Measurements from ENCODE around the gene DNM3. TPM values are rescaled to one million over a fixed set of nuclear protein-coding genes. Genes with fewer than 3 reads are reported as not detected.

Gene DNM3
- total RNA-seq, 1 experiment from 2014 or later: 2.7 TPM

DNA sequence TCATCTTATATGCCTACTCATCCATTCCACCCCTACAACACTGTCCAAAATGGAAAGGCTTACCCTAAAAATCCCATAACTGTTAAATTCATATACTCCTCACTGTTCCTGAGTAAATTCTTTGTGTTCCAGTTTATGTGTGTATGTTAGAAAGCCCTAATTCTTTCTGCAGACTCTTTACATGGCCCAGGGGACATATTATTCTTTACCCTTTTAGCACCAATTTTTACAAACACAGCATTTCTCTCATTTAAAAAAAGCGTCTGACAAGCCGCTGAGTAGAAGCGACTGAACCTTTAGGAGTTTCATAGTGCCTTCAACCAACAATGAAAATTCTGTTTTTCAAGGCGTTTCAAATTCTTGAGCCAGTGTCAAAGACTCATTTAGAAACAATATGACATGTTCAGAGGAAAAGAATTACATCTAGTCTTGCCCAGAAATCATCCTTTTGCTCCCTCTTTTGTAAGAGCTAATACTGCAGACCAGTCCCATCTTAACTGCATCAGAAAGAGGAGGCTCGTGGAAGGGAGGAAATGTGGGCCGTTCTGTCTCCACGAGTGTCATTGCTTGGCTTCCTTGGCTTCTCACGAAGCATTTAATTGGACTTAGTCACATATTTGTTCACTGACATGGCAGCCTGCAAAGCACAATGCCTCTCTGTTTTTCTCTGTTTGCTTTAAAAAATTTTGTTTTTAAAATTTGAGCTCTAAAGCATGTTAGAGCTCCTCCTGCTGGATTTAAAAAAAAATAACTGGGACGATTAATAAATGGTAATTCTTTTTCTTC is 557.9 kb downstream of the DNM3 start:
- no peak overlapping the region for H3T11ph ChIP-seq (ENCODE audit: low read length)
- Mint-ChIP-seq H3K27me3 (ENCODE audit: low read depth) (no peaks in the 10 kb centered on the region), H3K4me3 (no peak overlapping the region), H3K36me3 (ENCODE audit: insufficient read depth in 1 of 3, low read depth in 3 of 3) (no peaks in the 10 kb centered on the region), H3K4me1 (peaks cover 28 to 32% of the 10 kb centered on the region in 2 experiments), H3K27ac (peak overlapping the region in 2 of 3 experiments; percentile 69 to 76; a peak in 3 of 7 replicates), H3K9me3 (no peaks in the 10 kb centered on the region)
- H4K91ac ChIP-seq (ENCODE audit: insufficient read length, low read depth, low read length): no peak overlapping the region
- no peak overlapping the region for H4K5ac ChIP-seq (ENCODE audit: insufficient read length, low read depth, low read length)
- H3K79me1 ChIP-seq (ENCODE audit: insufficient read depth, low read depth, low read length, poor library complexity, severe bottlenecking): no peaks in the 10 kb centered on the region
- no peak overlapping the region for H2BK20ac ChIP-seq (ENCODE audit: low read depth, low read length, poor library complexity, severe bottlenecking)
- H3K18ac ChIP-seq (ENCODE audit: insufficient read length, low read depth, low read length): no peak overlapping the region
- H2BK5ac ChIP-seq (ENCODE audit: insufficient read length, low read length): no peak overlapping the region
- H3K14ac ChIP-seq (ENCODE audit: insufficient read depth, low read length): no peak overlapping the region
- no peaks in the 10 kb centered on the region for H3K23me2 ChIP-seq (ENCODE audit: insufficient read length, low read depth, low read length, poor library complexity, severe bottlenecking)
- H3K23ac ChIP-seq (ENCODE audit: insufficient read length, low read depth, low read length): no peak overlapping the region
- H3K56ac ChIP-seq (ENCODE audit: insufficient read length, low read depth, low read length): no peak overlapping the region
- H2AK5ac ChIP-seq (ENCODE audit: insufficient read length, low read length): no peak overlapping the region
- no peak for DNase-seq
- no peak overlapping the region for H2AFZ ChIP-seq (ENCODE audit: low read length)
- no peaks in the 10 kb centered on the region for H3K27me3 ChIP-seq (ENCODE audit: insufficient read depth, low read length)
- no peak overlapping the region for H4K8ac ChIP-seq (replicated peaks; ENCODE audit: insufficient read length, low read depth, low read length)
- H2BK12ac ChIP-seq (ENCODE audit: insufficient read length, low read depth, low read length): no peak overlapping the region
- H4K20me1 ChIP-seq (ENCODE audit: control insufficient read depth, insufficient read depth, insufficient read length): no peaks in the 10 kb centered on the region
- WGBS (ENCODE audit: extremely low coverage, insufficient read length, low lambda C conversion rate): no CpG with 5 or more reads among the region's 9 CpGs
- H2BK120ac ChIP-seq (ENCODE audit: low read depth, low read length, poor library complexity, severe bottlenecking): no peak overlapping the region
- H3K9me3 ChIP-seq (ENCODE audit: control insufficient read depth, low read depth, low read length): no peaks in the 10 kb centered on the region
- no peak overlapping the region for H2BK15ac ChIP-seq (ENCODE audit: low read depth, low read length)
- no peaks in the 10 kb centered on the region for H3K79me2 ChIP-seq (ENCODE audit: insufficient read depth, low read length)
- no peak overlapping the region for H3K27ac ChIP-seq (ENCODE audit: insufficient read length, low read depth, low read length)
- H3K4ac ChIP-seq (ENCODE audit: low read depth, low read length): no peak overlapping the region
- no peak overlapping the region for H3K4me2 ChIP-seq (ENCODE audit: insufficient read depth, insufficient read length, low read length)
- TF ChIP-seq, protein P1, sequence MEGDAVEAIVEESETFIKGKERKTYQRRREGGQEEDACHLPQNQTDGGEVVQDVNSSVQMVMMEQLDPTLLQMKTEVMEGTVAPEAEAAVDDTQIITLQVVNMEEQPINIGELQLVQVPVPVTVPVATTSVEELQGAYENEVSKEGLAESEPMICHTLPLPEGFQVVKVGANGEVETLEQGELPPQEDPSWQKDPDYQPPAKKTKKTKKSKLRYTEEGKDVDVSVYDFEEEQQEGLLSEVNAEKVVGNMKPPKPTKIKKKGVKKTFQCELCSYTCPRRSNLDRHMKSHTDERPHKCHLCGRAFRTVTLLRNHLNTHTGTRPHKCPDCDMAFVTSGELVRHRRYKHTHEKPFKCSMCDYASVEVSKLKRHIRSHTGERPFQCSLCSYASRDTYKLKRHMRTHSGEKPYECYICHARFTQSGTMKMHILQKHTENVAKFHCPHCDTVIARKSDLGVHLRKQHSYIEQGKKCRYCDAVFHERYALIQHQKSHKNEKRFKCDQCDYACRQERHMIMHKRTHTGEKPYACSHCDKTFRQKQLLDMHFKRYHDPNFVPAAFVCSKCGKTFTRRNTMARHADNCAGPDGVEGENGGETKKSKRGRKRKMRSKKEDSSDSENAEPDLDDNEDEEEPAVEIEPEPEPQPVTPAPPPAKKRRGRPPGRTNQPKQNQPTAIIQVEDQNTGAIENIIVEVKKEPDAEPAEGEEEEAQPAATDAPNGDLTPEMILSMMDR (conservative IDR thresholded peaks at IDR 0.05): peak; percentile 73
- no peak overlapping the region for H3K9ac ChIP-seq (ENCODE audit: extremely low read depth, insufficient read length, low read length)
- peaks cover 2% of the 10 kb centered on the region; the same call in 1 of the 2 replicates for H3K4me1 ChIP-seq (ENCODE audit: insufficient read depth, low read length)
